Measurements from ENCODE around the gene PCSK9.

PCSK9 gene

GRCh38 chr1:54995013-54995760 is 44.2 kb upstream of the PCSK9 start:
- TF ChIP-seq CTCF (conservative IDR thresholded peaks at IDR 0.05) (no peak), ZFX (IDR thresholded peaks at IDR 0.05) (no peak)
- H3K27ac ChIP-seq, result no peak overlapping the region

GRCh38 chr1:54995835-54996234 is 43.5 kb upstream of the PCSK9 start:
- no peak overlapping the region for H3K27ac ChIP-seq
- TF ChIP-seq ZFX (IDR thresholded peaks at IDR 0.05) (no peak), CTCF (conservative IDR thresholded peaks at IDR 0.05) (no peak)

- TF ChIP-seq ZFX (IDR thresholded peaks at IDR 0.05) (no peak), CTCF (conservative IDR thresholded peaks at IDR 0.05) (peak; percentile 95)
- H3K27ac ChIP-seq, result no peak overlapping the region
Measured at GRCh38 chr1:54996359-54996868, 42.9 kb upstream of the PCSK9 start.

- no peak overlapping the region for H3K27ac ChIP-seq
- TF ChIP-seq ZFX (IDR thresholded peaks at IDR 0.05) (no peak), CTCF (conservative IDR thresholded peaks at IDR 0.05) (no peak)
Measured at GRCh38 chr1:54996869-54997710, 42.3 kb upstream of the PCSK9 start.

GRCh38 chr1:54997711-54997986 is 41.7 kb upstream of the PCSK9 start:
- TF ChIP-seq ZFX (IDR thresholded peaks at IDR 0.05) (no peak), CTCF (conservative IDR thresholded peaks at IDR 0.05) (no peak)
- H3K27ac ChIP-seq, result no peak overlapping the region

GRCh38 chr1:54998100-54998499 is 41.2 kb upstream of the PCSK9 start:
- TF ChIP-seq CTCF (conservative IDR thresholded peaks at IDR 0.05) (no peak), ZFX (IDR thresholded peaks at IDR 0.05) (no peak)

GRCh38 chr1:54998677-54999076 is 40.7 kb upstream of the PCSK9 start, which contains the start of gene BSND:
TSS of gene BSND (plus strand) at chr1:54998933. CDS start at chr1:54999187, 254 bp downstream.
- TF ChIP-seq ZFX (IDR thresholded peaks at IDR 0.05) (no peak), CTCF (conservative IDR thresholded peaks at IDR 0.05) (no peak)
- H3K27ac ChIP-seq, result no peak within 1 kb of the TSS

More at GRCh38 chr1:54998100-54998499, 41.2 kb upstream of the PCSK9 start:
- H3K27ac ChIP-seq, result no peak overlapping the region
